Limb (tissue), 2 donors: ENCODE data around the gene TEF.
A peak's percentile ranks its signal among the peaks of the same experiment; 100 is the strongest.

Source experiments
- DNase-seq, 2 donors: peaks; one replicate each; pipeline ENCODE4 v3.0.0-alpha.2; 2016; ENCODE audit errors: extremely low spot score in 2 of 2

TEF gene

DNA sequence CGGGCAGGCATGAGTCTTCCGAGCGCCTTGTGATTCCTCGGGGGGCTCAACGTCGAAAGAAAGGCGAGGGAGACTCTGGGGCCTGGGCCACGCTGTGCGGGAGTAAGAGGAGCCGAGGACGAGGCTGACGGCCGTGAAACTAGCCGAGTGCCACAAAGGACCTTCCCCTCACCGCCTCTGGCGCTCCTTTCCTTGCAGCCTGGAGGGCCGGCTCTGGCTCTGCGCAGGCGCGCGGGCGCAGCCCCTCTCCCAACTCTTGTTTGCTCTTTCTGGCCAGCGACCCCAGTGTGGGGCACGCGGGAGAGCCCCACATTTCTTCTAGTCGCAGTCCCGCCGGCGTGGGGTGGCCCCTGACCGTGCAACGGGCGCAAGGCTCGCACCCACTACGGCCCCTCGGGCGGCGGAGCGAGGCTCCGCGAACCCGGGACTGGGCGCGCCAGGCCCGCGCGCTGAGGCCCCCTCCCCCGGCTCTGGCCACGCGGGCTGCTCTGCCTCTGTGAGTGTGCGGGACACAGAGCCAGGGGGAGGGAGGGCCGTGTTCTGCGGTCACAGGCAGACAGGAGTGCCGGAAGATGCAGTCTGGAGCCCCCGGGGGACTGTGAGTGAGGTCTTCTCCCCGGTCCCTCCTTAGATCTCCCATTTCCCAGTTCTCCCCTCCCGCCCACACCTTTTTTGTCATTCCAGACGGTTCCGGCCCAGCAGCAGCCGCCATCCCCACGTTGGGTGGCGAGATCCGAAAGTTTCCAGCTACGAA, 65.9 kb downstream of the TEF start:
- DNase-seq: peak; percentile 69 to 87

DNA sequence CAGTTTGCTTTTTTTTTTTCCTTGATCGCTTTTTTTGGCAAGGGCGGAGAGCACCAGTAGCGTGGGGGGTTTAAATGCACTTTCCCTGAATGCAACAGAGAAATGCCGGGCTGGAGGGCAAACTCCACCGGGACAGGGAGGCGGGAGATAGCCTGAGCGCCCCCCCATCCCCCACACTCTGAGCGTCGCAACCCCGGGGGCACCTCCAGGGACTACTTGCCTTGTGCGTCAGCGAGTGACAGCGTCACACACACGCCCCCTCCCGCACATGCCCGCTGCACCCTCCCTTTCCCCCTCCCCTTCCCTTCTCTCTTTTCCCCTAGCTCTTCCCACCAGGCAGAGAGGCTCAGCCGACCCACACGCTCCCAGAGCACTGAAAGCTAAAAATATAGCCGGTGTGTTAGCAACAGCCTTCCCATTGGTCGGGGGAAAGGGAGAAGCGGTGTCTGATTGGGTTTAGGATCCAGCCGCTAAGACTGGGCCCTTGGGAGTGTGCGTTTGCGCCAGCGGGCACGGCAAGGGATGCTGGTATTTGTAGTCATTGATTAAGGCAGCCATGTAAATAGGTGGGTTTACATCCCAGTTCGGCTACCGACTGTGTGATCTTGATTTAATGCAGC, 66.6 kb downstream of the TEF start:
- DNase-seq: peak; percentile 96 to 100
